SK-N-SH (cell line): Measurements from ENCODE around the gene KNTC1. TPM values are rescaled to one million over a fixed set of nuclear protein-coding genes. Genes with fewer than 3 reads are reported as not detected.
A peak's percentile ranks its signal among the peaks of the same experiment; 100 is the strongest.

Experiments used
- CTCF ChIA-PET: fragments of 300-600, 350-600 bp; formaldehyde crosslinking; extraction: SDS; loops from one replicate; lab custom pipeline; 2021; lab: Yijun Ruan, JAX
- POLR2A ChIA-PET: fragments of 350-600 bp; sonication (Branson Sonifier 250); formaldehyde crosslinking; extraction: SDS; loops from one replicate; lab custom pipeline; 2020; ENCODE audit warnings: antibody characterized with exemption, inconsistent platforms; lab: Yijun Ruan, JAX
- DNase-seq: peaks from one replicate; pipeline ENCODE4 v3.0.0; 2012
- H2AFZ ChIP-seq: fragments of 200-600 bp; sonication (generic); 2 replicates; pipeline ENCODE4 v1.8.1; 2016; ENCODE audit warnings: antibody characterized with exemption, mild to moderate bottlenecking, low read depth
- H3F3A ChIP-seq: fragments of 200-600 bp; sonication (generic); replicated peaks from 2 replicates; pipeline ENCODE3; 2016; ENCODE audit warnings: antibody characterized with exemption, mild to moderate bottlenecking; ENCODE audit not compliant: insufficient read depth
- H3K27ac ChIP-seq, 2 experiments: fragments of 200-500 bp in 1 of 2; fragments of 200-600 bp in 1 of 2; sonication (Bioruptor generic) in 1 of 2; sonication (generic), shearing (Covaris generic) in 1 of 2; 2 replicates each; pipeline versions ENCODE4 v1.5.1 to v1.6.1; 2014 to 2016; ENCODE audit warnings: low read depth in 2 of 2, inconsistent platforms in 1 of 2, low read length in 1 of 2, mild to moderate bottlenecking in 1 of 2, mixed read lengths in 1 of 2
- H3K27me3 ChIP-seq: fragments of 200-600 bp; sonication (generic), shearing (Covaris generic); 2 replicates; pipeline ENCODE4 v1.6.1; 2016; ENCODE audit warnings: mixed run types; ENCODE audit not compliant: insufficient read depth
- H3K36me3 ChIP-seq, 2 experiments: fragments of 200-500 bp in 1 of 2; fragments of 200-600 bp in 1 of 2; sonication (Bioruptor generic) in 1 of 2; sonication (generic) in 1 of 2; replicated peaks in 1 of 2; 2 replicates each; pipeline versions ENCODE3 to v1.5.1; 2014 to 2016; ENCODE audit warnings: low read length in 1 of 2, mild to moderate bottlenecking in 1 of 2; ENCODE audit not compliant: insufficient read depth in 2 of 2, control insufficient read depth in 1 of 2
- H3K4me1 ChIP-seq, 2 experiments: fragments of 200-500 bp in 1 of 2; fragments of 200-600 bp in 1 of 2; sonication (Bioruptor generic) in 1 of 2; sonication (generic), shearing (Covaris generic) in 1 of 2; 2 replicates each; pipeline versions ENCODE4 v1.5.1 to v1.6.1; 2014 to 2016; ENCODE audit warnings: low read depth in 1 of 2, low read length in 1 of 2, mixed run types in 1 of 2; ENCODE audit not compliant: insufficient read depth in 2 of 2, control insufficient read depth in 1 of 2
- H3K4me2 ChIP-seq: fragments of 200-600 bp; sonication (generic), shearing (Covaris generic); 2 replicates; pipeline ENCODE4 v1.6.1; 2017; ENCODE audit warnings: mixed run types
- H3K4me3 ChIP-seq, 2 experiments: fragments of 200-500 bp in 1 of 2; fragments of 200-600 bp in 1 of 2; sonication (Bioruptor generic) in 1 of 2; sonication (generic), shearing (Covaris generic) in 1 of 2; 2 replicates each; pipeline versions ENCODE4 v1.5.1 to v1.8.1; 2014 to 2016; ENCODE audit warnings: low read depth in 2 of 2, inconsistent platforms in 1 of 2, low read length in 1 of 2, mild to moderate bottlenecking in 1 of 2, mixed read lengths in 1 of 2, moderate library complexity in 1 of 2
- H3K79me2 ChIP-seq: fragments of 200-600 bp; sonication (generic); 2 replicates; pipeline ENCODE4 v1.8.1; 2017; ENCODE audit warnings: mild to moderate bottlenecking; ENCODE audit not compliant: insufficient read depth
- H3K9ac ChIP-seq: fragments of 200-600 bp; sonication (generic); 2 replicates; pipeline ENCODE4 v1.6.1; 2017; ENCODE audit warnings: mixed run types
- H3K9me2 ChIP-seq: fragments of 200-600 bp; sonication (generic); 2 replicates; pipeline ENCODE4 v1.6.1; 2017; ENCODE audit warnings: mixed run types
- H3K9me3 ChIP-seq: fragments of 200-600 bp; sonication (generic); 2 replicates; pipeline ENCODE4 v1.6.1; 2017; ENCODE audit warnings: mixed run types, mild to moderate bottlenecking, moderate library complexity
- H4K20me1 ChIP-seq: fragments of 200-600 bp; sonication (generic); 2 replicates; pipeline ENCODE4 v1.6.1; 2017; ENCODE audit warnings: mild to moderate bottlenecking, mixed run types; ENCODE audit not compliant: insufficient read depth
- ELF1 ChIP-seq: IDR thresholded peaks from 2 replicates; pipeline ENCODE4 v1.4.0; 2012
- EP300 ChIP-seq, 2 experiments: IDR thresholded peaks; 2 replicates each; pipeline versions ENCODE4 v1.4.0 to v1.6.1; 2012; ENCODE audit warnings: borderline replicate concordance in 1 of 2, low read depth in 1 of 2, low read length in 1 of 2
- EZH2phosphoT487 ChIP-seq: fragments of 200-600 bp; sonication (generic); IDR thresholded peaks from 2 replicates; pipeline ENCODE4 v1.6.1; 2017; ENCODE audit warnings: low read depth, mixed run types, mild to moderate bottlenecking, antibody characterized with exemption, moderate library complexity, borderline replicate concordance
- FOXJ3 ChIP-seq: sonication (generic); formaldehyde crosslinking; IDR thresholded peaks from 2 replicates; pipeline ENCODE4 v1.5.1; 2020; ENCODE audit warnings: mild to moderate bottlenecking, missing genetic modification reagents
- FOXM1 ChIP-seq: IDR thresholded peaks from 2 replicates; pipeline ENCODE4 v1.4.0; 2012; ENCODE audit warnings: low read depth, mild to moderate bottlenecking
- NFIC ChIP-seq: IDR thresholded peaks from 2 replicates; pipeline ENCODE4 v1.4.0; 2012; ENCODE audit warnings: borderline replicate concordance
- NRF1 ChIP-seq: IDR thresholded peaks from 2 replicates; pipeline ENCODE4 v1.6.1; 2012; ENCODE audit warnings: low read depth, mild to moderate bottlenecking, low read length
- PBX3 ChIP-seq: IDR thresholded peaks from 2 replicates; pipeline ENCODE4; 2012
- POLR2AphosphoS5 ChIP-seq: IDR thresholded peaks from 2 replicates; pipeline ENCODE4 v1.6.1; 2012; ENCODE audit warnings: low read depth, low read length
- RAD21 ChIP-seq: IDR thresholded peaks from 2 replicates; pipeline ENCODE4 v1.6.1; 2012; ENCODE audit warnings: mild to moderate bottlenecking, low read length
- SIN3A ChIP-seq: IDR thresholded peaks from 2 replicates; pipeline ENCODE4 v1.6.1; 2012; ENCODE audit warnings: low read depth, mild to moderate bottlenecking, low read length, moderate library complexity, borderline replicate concordance
- USF2 ChIP-seq: fragments of 150-350 bp; IDR thresholded peaks from 2 replicates; pipeline ENCODE4 v1.6.1; 2017; ENCODE audit warnings: antibody characterized with exemption, low read length, low read depth, borderline replicate concordance
- YY1 ChIP-seq: IDR thresholded peaks from 2 replicates; pipeline ENCODE4 v1.4.0; 2012; ENCODE audit warnings: low read depth, mild to moderate bottlenecking
- WGBS: methylation state at CpG from one replicate; pipeline ENCODE4 v1.1.6; 2017; ENCODE audit warnings: low lambda C conversion rate; 5-methylcytosine and 5-hydroxymethylcytosine counted together
- polyA plus RNA-seq, 3 experiments: library from polyadenylated mRNA; depleted of rRNA; stranded (reverse); fragments of >200 nt; gene quantifications; 2 replicates each; pipeline ENCODE4 v1.2.3, GENCODE V29; 2012
- TF ChIP-seq, protein P1 (sequence below): fragments of 200-600 bp; sonication (generic); IDR thresholded peaks from 2 replicates; pipeline ENCODE4 v1.6.1; 2017; ENCODE audit warnings: antibody characterized with exemption, mild to moderate bottlenecking, moderate library complexity
- TF ChIP-seq, protein P2 (sequence below): IDR thresholded peaks from 2 replicates; pipeline ENCODE4 v1.4.0; 2012; ENCODE audit warnings: low read depth, borderline replicate concordance

The KNTC1 gene
- polyA plus RNA-seq, 1 of the 3 experiments (the other 2 are of a cell fraction), result 13.2 TPM

- H3K4me3 ChIP-seq, result no peak overlapping the region
- H3K4me2 ChIP-seq, result no peak overlapping the region
- WGBS, result 97% methylated on average over 3 of the region's 3 CpGs
- H3K9me2 ChIP-seq, result no peaks in the 10 kb centered on the region
- no peak overlapping the region for H2AFZ ChIP-seq
- POLR2A ChIA-PET, result interaction anchor here (1.4 kb wide), 1 partner anchor 24 kb away, joined by 4 read pairs; the partner anchor contains the start of genes KNTC1 and RSRC2
- peaks cover 69% of the 10 kb centered on the region for H3F3A ChIP-seq
- DNase-seq, result no peak
- peaks cover 0 to 7% of the 10 kb centered on the region in 2 experiments; a peak in 2 of 4 replicates for H3K4me1 ChIP-seq
- H3K9ac ChIP-seq, result no peak overlapping the region
- TF ChIP-seq NRF1 (no peak), ELF1 (no peak), YY1 (no peak), RAD21 (no peak), FOXJ3 (CRISPR knock-in tag) (no peak), POLR2AphosphoS5 (peak; percentile 56; the same call in 1 of the 2 replicates)
- TF ChIP-seq, protein P1, sequence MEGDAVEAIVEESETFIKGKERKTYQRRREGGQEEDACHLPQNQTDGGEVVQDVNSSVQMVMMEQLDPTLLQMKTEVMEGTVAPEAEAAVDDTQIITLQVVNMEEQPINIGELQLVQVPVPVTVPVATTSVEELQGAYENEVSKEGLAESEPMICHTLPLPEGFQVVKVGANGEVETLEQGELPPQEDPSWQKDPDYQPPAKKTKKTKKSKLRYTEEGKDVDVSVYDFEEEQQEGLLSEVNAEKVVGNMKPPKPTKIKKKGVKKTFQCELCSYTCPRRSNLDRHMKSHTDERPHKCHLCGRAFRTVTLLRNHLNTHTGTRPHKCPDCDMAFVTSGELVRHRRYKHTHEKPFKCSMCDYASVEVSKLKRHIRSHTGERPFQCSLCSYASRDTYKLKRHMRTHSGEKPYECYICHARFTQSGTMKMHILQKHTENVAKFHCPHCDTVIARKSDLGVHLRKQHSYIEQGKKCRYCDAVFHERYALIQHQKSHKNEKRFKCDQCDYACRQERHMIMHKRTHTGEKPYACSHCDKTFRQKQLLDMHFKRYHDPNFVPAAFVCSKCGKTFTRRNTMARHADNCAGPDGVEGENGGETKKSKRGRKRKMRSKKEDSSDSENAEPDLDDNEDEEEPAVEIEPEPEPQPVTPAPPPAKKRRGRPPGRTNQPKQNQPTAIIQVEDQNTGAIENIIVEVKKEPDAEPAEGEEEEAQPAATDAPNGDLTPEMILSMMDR, result no peak
- H3K36me3 ChIP-seq, result peaks cover 42 to 52% of the 10 kb centered on the region in 2 experiments
- no peaks in the 10 kb centered on the region for H3K9me3 ChIP-seq
- H3K27me3 ChIP-seq, result no peaks in the 10 kb centered on the region
- CTCF ChIA-PET, result interaction anchor here (0.9 to 1.0 kb wide), 2 partner anchors 9 to 97 kb away, joined by 3 read pairs; no protein-coding TSS in a partner anchor
- H3K79me2 ChIP-seq, result peaks cover 34% of the 10 kb centered on the region
- H4K20me1 ChIP-seq, result peaks cover 2% of the 10 kb centered on the region; the same call in 1 of the 2 replicates
- H3K27ac ChIP-seq, result peak overlapping the region in 1 of 2 experiments; percentile 21; a peak in 1 of 4 replicates
These were observed 23.8 kb upstream of the KNTC1 start for GRCh38 chr12:122503147-122503751.

DNA sequence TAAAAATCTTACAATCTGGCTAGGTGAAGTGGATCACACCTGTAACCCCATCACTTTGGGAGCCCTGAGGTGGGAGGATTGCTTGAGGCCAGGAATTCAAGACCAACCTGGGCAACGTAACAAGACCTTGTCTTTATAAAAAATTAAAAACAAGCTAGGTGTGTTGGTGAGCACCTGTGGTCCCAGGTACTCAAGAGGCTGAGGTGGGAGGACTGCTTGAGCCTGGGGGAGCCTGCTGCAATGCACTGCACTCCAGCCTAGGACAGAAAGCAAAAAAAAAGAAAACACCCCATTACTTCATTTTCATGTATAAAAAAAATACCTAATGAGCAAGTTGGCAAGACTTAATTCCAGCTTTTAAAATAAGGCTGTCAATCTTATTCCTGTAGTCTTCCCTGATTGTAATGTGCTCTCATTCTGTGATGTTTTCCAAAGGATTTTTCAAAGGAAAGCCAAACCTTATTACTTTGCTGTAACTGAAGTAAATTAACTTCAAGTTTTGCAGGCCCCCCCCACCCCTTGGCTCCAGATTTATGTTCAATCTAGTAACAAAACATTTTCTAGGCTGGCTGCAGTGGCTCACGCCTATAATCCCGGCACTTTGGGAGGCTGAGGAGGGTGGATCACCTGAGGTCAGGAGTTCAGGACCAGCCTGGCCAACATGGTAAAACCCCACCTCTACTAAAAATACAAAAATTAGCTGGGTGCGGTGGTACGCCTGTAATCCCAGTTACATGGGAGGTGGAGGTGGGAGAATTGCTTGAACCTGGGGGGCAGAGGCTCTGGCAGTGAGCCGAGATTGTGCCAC is 23.1 kb upstream of the KNTC1 start:
- Histone ChIP-seq H3K27me3 (no peaks in the 10 kb centered on the region), H4K20me1 (peaks cover 5% of the 10 kb centered on the region; the same call in 1 of the 2 replicates), H2AFZ (no peak overlapping the region), H3K9me3 (no peaks in the 10 kb centered on the region), H3F3A (peaks cover 75% of the 10 kb centered on the region), H3K4me2 (no peak overlapping the region), H3K4me3 (no peak overlapping the region), H3K4me1 (peaks cover 0 to 3% of the 10 kb centered on the region in 2 experiments; a peak in 1 of 4 replicates), H3K9me2 (no peaks in the 10 kb centered on the region), H3K9ac (no peak overlapping the region), H3K27ac (no peak overlapping the region; a peak in 1 of 4 replicates), H3K36me3 (peaks cover 49 to 59% of the 10 kb centered on the region in 2 experiments), H3K79me2 (peaks cover 34% of the 10 kb centered on the region)
- CTCF ChIA-PET, result interaction anchor here (0.9 to 1.0 kb wide), 2 partner anchors 8 to 96 kb away, joined by 3 read pairs; no protein-coding TSS in a partner anchor
- DNase-seq, result no peak
- 96% methylated on average over 6 of the region's 6 CpGs for WGBS
- POLR2A ChIA-PET, result interaction anchor here (1.4 kb wide), 1 partner anchor 23 kb away, joined by 4 read pairs; the partner anchor contains the start of genes KNTC1 and RSRC2
- TF ChIP-seq EZH2phosphoT487 (no peak), YY1 (no peak), PBX3 (no peak), ELF1 (no peak), NFIC (no peak), SIN3A (no peak), EP300 (IDR thresholded peaks at IDR 0.05; ENCODE audit: borderline replicate concordance in 1 of 2, low read depth in 1 of 2, low read length in 1 of 2) (no peak), RAD21 (no peak), FOXM1 (no peak), NRF1 (no peak), USF2 (no peak)
- TF ChIP-seq, protein P1, result no peak
- TF ChIP-seq, protein P2, sequence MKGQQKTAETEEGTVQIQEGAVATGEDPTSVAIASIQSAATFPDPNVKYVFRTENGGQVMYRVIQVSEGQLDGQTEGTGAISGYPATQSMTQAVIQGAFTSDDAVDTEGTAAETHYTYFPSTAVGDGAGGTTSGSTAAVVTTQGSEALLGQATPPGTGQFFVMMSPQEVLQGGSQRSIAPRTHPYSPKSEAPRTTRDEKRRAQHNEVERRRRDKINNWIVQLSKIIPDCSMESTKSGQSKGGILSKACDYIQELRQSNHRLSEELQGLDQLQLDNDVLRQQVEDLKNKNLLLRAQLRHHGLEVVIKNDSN, result no peak
